Neural progenitor cell (in vitro differentiated cells): ENCODE results near the gene ZNF420. TPM values are rescaled to one million over a fixed set of nuclear protein-coding genes. Genes with fewer than 3 reads are reported as not detected.

Source experiments
- DNase-seq: peaks from one replicate; pipeline ENCODE4 v3.0.0-alpha.2; 2016; ENCODE audit warnings: low spot score
- H2AFZ ChIP-seq: fragments of 200-600 bp; sonication (generic); replicated peaks from 2 replicates; pipeline ENCODE4 v1.6.1; 2016; ENCODE audit warnings: antibody characterized with exemption
- H3F3A ChIP-seq: fragments of 200-600 bp; sonication (generic); 2 replicates; pipeline ENCODE4 v1.6.1; 2016; ENCODE audit warnings: antibody characterized with exemption, low read depth
- H3K27ac ChIP-seq: fragments of 200-600 bp; sonication (generic); 2 replicates; pipeline ENCODE4 v1.5.1; 2016; ENCODE audit warnings: mild to moderate bottlenecking
- H3K27me3 ChIP-seq: fragments of 200-600 bp; sonication (generic); 2 replicates; pipeline ENCODE4 v1.6.1; 2016; ENCODE audit warnings: mild to moderate bottlenecking, moderate library complexity
- H3K36me3 ChIP-seq: fragments of 200-600 bp; sonication (generic); 2 replicates; pipeline ENCODE4 v1.5.1; 2016
- H3K4me1 ChIP-seq: fragments of 200-600 bp; sonication (generic); 2 replicates; pipeline ENCODE4 v1.6.1; 2016; ENCODE audit warnings: mixed run types
- H3K4me2 ChIP-seq: fragments of 200-600 bp; sonication (generic); 2 replicates; pipeline ENCODE4 v1.6.1; 2016
- H3K4me3 ChIP-seq: fragments of 200-600 bp; sonication (generic); 2 replicates; pipeline ENCODE4 v1.5.1; 2016
- H3K79me2 ChIP-seq: fragments of 200-600 bp; sonication (generic); 2 replicates; pipeline ENCODE4 v1.6.1; 2016; ENCODE audit warnings: low read depth
- H3K9ac ChIP-seq: fragments of 200-600 bp; sonication (generic); 2 replicates; pipeline ENCODE4 v1.6.1; 2016
- H3K9me3 ChIP-seq: fragments of 200-600 bp; sonication (generic); 2 replicates; pipeline ENCODE4 v1.5.1; 2016; ENCODE audit warnings: low read depth
- H4K20me1 ChIP-seq: fragments of 200-600 bp; sonication (generic); 2 replicates; pipeline ENCODE4 v1.6.1; 2016; ENCODE audit warnings: low read depth
- H3K27ac Mint-ChIP-seq: 3 replicates; pipeline ENCODE4 v1.8.0; 2021; ENCODE audit warnings: mixed read lengths
- H3K27me3 Mint-ChIP-seq: 2 replicates; pipeline ENCODE4 v1.8.0; 2022; ENCODE audit warnings: low read depth, mild to moderate bottlenecking, inconsistent platforms, moderate library complexity, mixed read lengths; ENCODE audit not compliant: insufficient read depth
- H3K36me3 Mint-ChIP-seq: 3 replicates; pipeline ENCODE4 v1.8.0; 2021; ENCODE audit warnings: mixed read lengths
- H3K4me1 Mint-ChIP-seq: 3 replicates; pipeline ENCODE4 v1.8.0; 2021; ENCODE audit warnings: mixed read lengths
- H3K4me3 Mint-ChIP-seq: 3 replicates; pipeline ENCODE4 v1.8.0; 2021; ENCODE audit warnings: mild to moderate bottlenecking, moderate library complexity, mixed read lengths
- H3K9me3 Mint-ChIP-seq: 3 replicates; pipeline ENCODE4 v1.8.0; 2020; ENCODE audit warnings: mixed read lengths
- EZH2 ChIP-seq: fragments of 200-600 bp; sonication (generic); IDR thresholded peaks from 2 replicates; pipeline ENCODE4 v1.6.1; 2017; ENCODE audit warnings: antibody characterized with exemption, mild to moderate bottlenecking, moderate library complexity
- EZH2phosphoT487 ChIP-seq: fragments of 200-600 bp; sonication (generic); IDR thresholded peaks from 2 replicates; pipeline ENCODE4 v1.6.1; 2017; ENCODE audit warnings: antibody characterized with exemption
- total RNA-seq: library from RNA; depleted of rRNA; stranded (reverse); fragments of >200 nt; gene quantifications from 2 replicates; pipeline ENCODE4 v1.2.3, GENCODE V29; 2015; ENCODE audit warnings: low replicate concordance
- TF ChIP-seq, protein P1 (sequence below): fragments of 200-600 bp; sonication (generic); IDR thresholded peaks from 2 replicates; pipeline ENCODE4 v1.5.1; 2017; ENCODE audit warnings: antibody characterized with exemption, mild to moderate bottlenecking

ZNF420 gene
- total RNA-seq, 1 donor from 2014 or later = 19.8 TPM

GRCh38 chr19:37172368-37173366 is 94.4 kb downstream of the ZNF420 start, which contains the start of gene ZNF585A:
TSS of gene ZNF585A (minus strand) at chr19:37172695. CDS start at chr19:37169910, 2,785 bp downstream.
- no peak within 1 kb of the TSS for H3K27ac ChIP-seq
- Mint-ChIP-seq H3K36me3 (peaks cover 30% of the 10 kb centered on the region), H3K27ac (no peak within 1 kb of the TSS), H3K4me3 (no peak within 1 kb of the TSS), H3K4me1 (no peaks in the 10 kb centered on the region), H3K27me3 (peaks cover 3% of the 10 kb centered on the region), H3K9me3 (peaks cover 48% of the 10 kb centered on the region)
- H3K4me2 ChIP-seq = peak within 1 kb of the TSS; percentile 86
- peak within 1 kb of the TSS; percentile 94 for H2AFZ ChIP-seq
- no peaks in the 10 kb centered on the region for H3K4me1 ChIP-seq
- H3K9me3 ChIP-seq = peaks cover 6% of the 10 kb centered on the region
- H3K4me3 ChIP-seq = peak within 1 kb of the TSS; percentile 73
- no peaks in the 10 kb centered on the region for H4K20me1 ChIP-seq
- no peak for TF ChIP-seq EZH2
- no peak for TF ChIP-seq EZH2phosphoT487
- TF ChIP-seq, protein P1, sequence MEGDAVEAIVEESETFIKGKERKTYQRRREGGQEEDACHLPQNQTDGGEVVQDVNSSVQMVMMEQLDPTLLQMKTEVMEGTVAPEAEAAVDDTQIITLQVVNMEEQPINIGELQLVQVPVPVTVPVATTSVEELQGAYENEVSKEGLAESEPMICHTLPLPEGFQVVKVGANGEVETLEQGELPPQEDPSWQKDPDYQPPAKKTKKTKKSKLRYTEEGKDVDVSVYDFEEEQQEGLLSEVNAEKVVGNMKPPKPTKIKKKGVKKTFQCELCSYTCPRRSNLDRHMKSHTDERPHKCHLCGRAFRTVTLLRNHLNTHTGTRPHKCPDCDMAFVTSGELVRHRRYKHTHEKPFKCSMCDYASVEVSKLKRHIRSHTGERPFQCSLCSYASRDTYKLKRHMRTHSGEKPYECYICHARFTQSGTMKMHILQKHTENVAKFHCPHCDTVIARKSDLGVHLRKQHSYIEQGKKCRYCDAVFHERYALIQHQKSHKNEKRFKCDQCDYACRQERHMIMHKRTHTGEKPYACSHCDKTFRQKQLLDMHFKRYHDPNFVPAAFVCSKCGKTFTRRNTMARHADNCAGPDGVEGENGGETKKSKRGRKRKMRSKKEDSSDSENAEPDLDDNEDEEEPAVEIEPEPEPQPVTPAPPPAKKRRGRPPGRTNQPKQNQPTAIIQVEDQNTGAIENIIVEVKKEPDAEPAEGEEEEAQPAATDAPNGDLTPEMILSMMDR = peak; percentile 31
- H3F3A ChIP-seq = no peaks in the 10 kb centered on the region
- peak; percentile 94 for DNase-seq
- H3K79me2 ChIP-seq = peaks cover 11% of the 10 kb centered on the region
- H3K27me3 ChIP-seq = no peaks in the 10 kb centered on the region
- H3K9ac ChIP-seq = peak within 1 kb of the TSS; percentile 36
- H3K36me3 ChIP-seq = peaks cover 13% of the 10 kb centered on the region

Other genes starting within 250 kb of the ZNF420 start
- gene ZNF790, start 240.0 kb upstream of the ZNF420 start, total RNA-seq = 13.7 and 18.8 TPM in 2 replicates
- 11.7 and 18.1 TPM in 2 replicates for gene ZNF345, start 227.6 kb upstream of the ZNF420 start, total RNA-seq
- gene ZNF829, start 162.1 kb upstream of the ZNF420 start, total RNA-seq = 5.9 and 8.0 TPM in 2 replicates
- 6.3 and 8.9 TPM in 2 replicates for gene ZNF568, start 162.1 kb upstream of the ZNF420 start, total RNA-seq
- gene ZNF585A, start 94.3 kb downstream of the ZNF420 start, total RNA-seq = 9.9 and 10.6 TPM in 2 replicates
- 5.7 and 10.2 TPM in 2 replicates for gene ZNF585B, start 132.1 kb downstream of the ZNF420 start, total RNA-seq
- 6.8 and 8.9 TPM in 2 replicates for gene ZNF383, start 139.8 kb downstream of the ZNF420 start, total RNA-seq